Natural killer cell (primary cell): ENCODE results near the gene ERI3. TPM values are rescaled to one million over a fixed set of nuclear protein-coding genes. Genes with fewer than 3 reads are reported as not detected.
A peak's percentile ranks its signal among the peaks of the same experiment; 100 is the strongest.

Experiments used
- ATAC-seq, 3 donors: fragments of 150-1000 bp in 2 of 3; fragments of 200-7000 bp in 1 of 3; cut with Tn5 transposase; 1 replicate in 1 of 3; 2 replicates in 2 of 3; pipeline ENCODE4 v1.10.0; 2021; ENCODE audit warnings: mild to moderate bottlenecking in 2 of 3, moderate library complexity in 2 of 3
- DNase-seq, 2 donors: peaks; one replicate each; pipeline versions ENCODE4 v3.0.0 to v3.0.0-alpha.2; 2013 to 2021; ENCODE audit warnings: mixed read lengths in 1 of 2
- H3K27ac ChIP-seq: one replicate; pipeline ENCODE4 v1.5.1; 2013; ENCODE audit warnings: mild to moderate bottlenecking, low read length
- H3K27me3 ChIP-seq: one replicate; pipeline ENCODE4 v1.6.1; 2013; ENCODE audit warnings: low read length; ENCODE audit not compliant: control insufficient read depth, insufficient read depth
- H3K36me3 ChIP-seq: one replicate; pipeline ENCODE4 v1.6.1; 2013; ENCODE audit warnings: low read length; ENCODE audit not compliant: control insufficient read depth, insufficient read depth
- H3K4me1 ChIP-seq: one replicate; pipeline ENCODE4 v1.6.1; 2013; ENCODE audit warnings: low read length; ENCODE audit not compliant: control insufficient read depth, insufficient read depth
- H3K4me3 ChIP-seq: one replicate; pipeline ENCODE4 v1.5.1; 2013; ENCODE audit warnings: low read length
- H3K9me3 ChIP-seq: one replicate; pipeline ENCODE4 v1.6.1; 2013; ENCODE audit warnings: low read length; ENCODE audit not compliant: control insufficient read depth, insufficient read depth
- H3K27ac Mint-ChIP-seq, 2 donors: one replicate each; pipeline ENCODE4 v1.8.0; 2022; ENCODE audit warnings: mild to moderate bottlenecking in 2 of 2, mixed read lengths in 2 of 2, moderate library complexity in 1 of 2
- H3K27me3 Mint-ChIP-seq, 2 donors: one replicate each; pipeline ENCODE4 v1.8.0; 2022; ENCODE audit warnings: low read depth in 2 of 2, mixed read lengths in 2 of 2
- H3K36me3 Mint-ChIP-seq: one replicate; pipeline ENCODE4 v1.8.0; 2022; ENCODE audit warnings: mixed read lengths
- H3K4me1 Mint-ChIP-seq, 2 donors: one replicate each; pipeline ENCODE4 v1.8.0; 2022; ENCODE audit warnings: mixed read lengths in 2 of 2
- H3K4me3 Mint-ChIP-seq: one replicate; pipeline ENCODE4 v1.8.0; 2022; ENCODE audit warnings: mild to moderate bottlenecking, moderate library complexity, mixed read lengths
- H3K9me3 Mint-ChIP-seq, 2 donors: one replicate each; pipeline ENCODE4 v1.8.0; 2022; ENCODE audit warnings: mixed read lengths in 2 of 2
- CTCF ChIP-seq: fragments of 200-600 bp; IDR thresholded peaks from one replicate; pipeline ENCODE4 v1.8.0; 2022; ENCODE audit warnings: antibody characterized with exemption
- WGBS: methylation state at CpG from one replicate; pipeline ENCODE4 v1.1.7; 2013; ENCODE audit warnings: missing lambda C conversion rate; ENCODE audit not compliant: insufficient coverage; 5-methylcytosine and 5-hydroxymethylcytosine counted together
- intact Hi-C: fragments of 100-400 bp; cut with micrococcal nuclease; formaldehyde crosslinking; loops from one replicate; pipeline ENCODE4 v1.14.2; 2022
- total RNA-seq, 4 donors: library from RNA; stranded (reverse); fragments of 120-200 nt in 1 of 4; gene quantifications; one replicate each; pipeline versions ENCODE4 v1.2.3 to v1.2.4, GENCODE V29; 2013 to 2022

Gene ERI3
- total RNA-seq, 3 donors from 2014 or later (not counting 1 experiment from before 2014, with no cell fraction given) = 28.3 to 35.3 (median 30.4) TPM

GRCh38 chr1:44312399-44313196, 42.5 kb downstream of the ERI3 start:
- H3K27me3 Mint-ChIP-seq = no peaks in the 10 kb centered on the region
- 97% methylated on average over 9 of the region's 10 CpGs for WGBS
- ATAC-seq (no peak), DNase-seq (no peak)
- peaks cover 0 to 11% of the 10 kb centered on the region in 2 donors for H3K4me1 Mint-ChIP-seq
- H3K9me3 Mint-ChIP-seq = no peaks in the 10 kb centered on the region
- intact Hi-C loops = no loop called here
- Histone ChIP-seq H3K9me3 (no peaks in the 10 kb centered on the region), H3K27ac (no peak overlapping the region), H3K36me3 (peaks cover 47% of the 10 kb centered on the region), H3K4me3 (no peak overlapping the region), H3K27me3 (no peaks in the 10 kb centered on the region), H3K4me1 (no peaks in the 10 kb centered on the region)
- H3K4me3 Mint-ChIP-seq = no peak overlapping the region
- H3K36me3 Mint-ChIP-seq = peaks cover 2% of the 10 kb centered on the region
- no peak overlapping the region for H3K27ac Mint-ChIP-seq
- no peak for TF ChIP-seq CTCF

- no peak overlapping the region for H3K27ac Mint-ChIP-seq
- no peaks in the 10 kb centered on the region for H3K9me3 Mint-ChIP-seq
- H3K27me3 Mint-ChIP-seq = no peaks in the 10 kb centered on the region
- peaks cover 7 to 11% of the 10 kb centered on the region in 2 donors for H3K4me1 Mint-ChIP-seq
- H3K27ac ChIP-seq = no peak overlapping the region
- no peaks in the 10 kb centered on the region for H3K9me3 ChIP-seq
- intact Hi-C loops = no loop called here
- peaks cover 46% of the 10 kb centered on the region for H3K36me3 ChIP-seq
- no peaks in the 10 kb centered on the region for H3K4me1 ChIP-seq
- no peak for ATAC-seq
- 78% methylated on average over 3 of the region's 3 CpGs for WGBS
- H3K4me3 Mint-ChIP-seq = no peak overlapping the region
- TF ChIP-seq CTCF = no peak
- H3K36me3 Mint-ChIP-seq = peaks cover 18% of the 10 kb centered on the region
- DNase-seq = no peak
- no peak overlapping the region for H3K4me3 ChIP-seq
- no peaks in the 10 kb centered on the region for H3K27me3 ChIP-seq
Observed at GRCh38 chr1:44310006-44310405, 45.1 kb downstream of the ERI3 start.

- no peak for TF ChIP-seq CTCF
- peak overlapping the region; percentile 58 for H3K4me3 Mint-ChIP-seq
- peak overlapping the region; percentile 27 to 31 for H3K27ac Mint-ChIP-seq
- intact Hi-C loops = no loop called here
- ATAC-seq (peak in 2 of 3 donors; percentile 29 to 54), DNase-seq (peak in 1 of 2 donors; percentile 61)
- Histone ChIP-seq H3K36me3 (peaks cover 49% of the 10 kb centered on the region), H3K27ac (no peak overlapping the region), H3K4me1 (no peaks in the 10 kb centered on the region), H3K4me3 (no peak overlapping the region), H3K27me3 (no peaks in the 10 kb centered on the region), H3K9me3 (no peaks in the 10 kb centered on the region)
- H3K27me3 Mint-ChIP-seq = no peaks in the 10 kb centered on the region
- 37% methylated on average over 11 of the region's 12 CpGs for WGBS
- peaks cover 18% of the 10 kb centered on the region for H3K36me3 Mint-ChIP-seq
- H3K9me3 Mint-ChIP-seq = no peaks in the 10 kb centered on the region
- peaks cover 6 to 7% of the 10 kb centered on the region in 2 donors for H3K4me1 Mint-ChIP-seq
Observed at GRCh38 chr1:44305962-44306422, 49.1 kb downstream of the ERI3 start.
